Lung microvascular endothelial cell (primary cell): ENCODE data around the gene EXOC3. TPM values are rescaled to one million over a fixed set of nuclear protein-coding genes. Genes with fewer than 3 reads are reported as not detected.

ENCODE experiments used
- DNase-seq, 2 donors: peaks; one replicate each; pipeline versions ENCODE4 v3.0.0 to v3.0.0-alpha.2; 2010; ENCODE audit warnings: low read depth in 2 of 2
- total RNA-seq: library from RNA; depleted of rRNA; stranded (reverse); fragments of >200 nt; gene quantifications from 2 replicates; pipeline ENCODE4 v1.2.1, GENCODE V29; 2014

The EXOC3 gene
- total RNA-seq, 1 donor from 2014 or later: 25.0 TPM

DNA sequence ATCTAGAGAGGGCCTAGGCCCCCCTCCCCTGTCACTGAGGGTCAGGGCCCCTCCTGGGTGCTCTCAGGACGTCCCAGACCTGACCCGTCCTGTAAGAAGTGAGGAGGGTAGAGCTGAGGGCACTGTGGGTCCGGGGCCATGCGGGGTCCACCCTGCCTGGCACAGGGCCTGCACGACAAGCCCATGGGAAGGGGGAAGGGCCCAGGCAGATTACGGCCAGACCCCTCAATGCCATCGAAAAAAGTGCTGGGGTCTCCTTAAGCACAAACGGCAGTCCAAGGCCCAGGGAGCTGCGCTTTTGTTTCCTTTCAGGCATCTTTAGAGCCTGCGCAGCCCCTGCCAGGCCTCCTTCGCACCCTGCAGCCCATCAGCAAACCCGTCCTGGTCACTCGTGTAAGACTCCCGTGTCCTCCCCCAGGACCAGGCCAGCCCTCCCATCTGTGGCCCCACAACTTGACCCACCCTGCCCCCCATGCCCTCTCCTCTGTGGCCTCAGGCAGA lies 4.4 kb upstream of the EXOC3 start:
- no peak for DNase-seq

DNA sequence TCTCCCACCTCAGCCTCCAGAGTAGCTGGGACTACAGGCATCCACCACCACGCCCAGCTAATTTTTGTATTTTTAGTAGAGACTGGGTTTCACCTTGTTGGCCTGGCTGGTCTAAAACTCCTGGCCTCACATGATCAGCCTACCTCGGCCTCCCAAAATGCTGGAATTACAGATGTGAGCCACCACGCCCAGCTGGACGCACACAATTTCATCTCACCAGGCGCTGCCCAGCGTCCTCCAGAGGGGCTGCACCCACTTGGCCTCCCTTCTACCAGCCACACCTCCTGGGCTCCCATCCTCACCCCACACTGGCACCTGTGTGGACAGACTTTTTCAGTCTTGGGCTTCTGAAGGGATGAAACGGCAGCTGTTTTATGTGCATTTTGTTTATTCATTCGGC lies 3.8 kb upstream of the EXOC3 start:
- DNase-seq: no peak

DNA sequence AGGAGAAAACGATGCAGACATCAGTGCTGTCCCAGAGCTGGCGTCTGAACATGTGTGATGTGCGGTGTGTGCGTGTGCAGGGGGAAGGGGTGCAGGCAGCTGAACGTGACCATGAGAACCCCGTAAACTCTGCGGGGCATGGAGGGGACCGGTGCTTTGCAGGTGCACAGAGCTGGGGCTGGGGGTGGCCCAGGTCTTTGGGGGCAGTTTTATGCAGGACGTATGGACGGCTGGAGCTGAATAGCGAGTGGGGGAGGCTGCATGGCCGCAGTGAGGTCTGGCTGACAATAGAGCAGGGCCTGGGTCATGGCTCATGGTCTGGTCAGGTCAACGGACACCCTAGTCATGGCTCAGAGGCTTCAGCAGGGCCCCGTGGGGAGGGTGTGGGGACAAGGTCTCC lies 3.3 kb upstream of the EXOC3 start:
- no peak for DNase-seq

DNA sequence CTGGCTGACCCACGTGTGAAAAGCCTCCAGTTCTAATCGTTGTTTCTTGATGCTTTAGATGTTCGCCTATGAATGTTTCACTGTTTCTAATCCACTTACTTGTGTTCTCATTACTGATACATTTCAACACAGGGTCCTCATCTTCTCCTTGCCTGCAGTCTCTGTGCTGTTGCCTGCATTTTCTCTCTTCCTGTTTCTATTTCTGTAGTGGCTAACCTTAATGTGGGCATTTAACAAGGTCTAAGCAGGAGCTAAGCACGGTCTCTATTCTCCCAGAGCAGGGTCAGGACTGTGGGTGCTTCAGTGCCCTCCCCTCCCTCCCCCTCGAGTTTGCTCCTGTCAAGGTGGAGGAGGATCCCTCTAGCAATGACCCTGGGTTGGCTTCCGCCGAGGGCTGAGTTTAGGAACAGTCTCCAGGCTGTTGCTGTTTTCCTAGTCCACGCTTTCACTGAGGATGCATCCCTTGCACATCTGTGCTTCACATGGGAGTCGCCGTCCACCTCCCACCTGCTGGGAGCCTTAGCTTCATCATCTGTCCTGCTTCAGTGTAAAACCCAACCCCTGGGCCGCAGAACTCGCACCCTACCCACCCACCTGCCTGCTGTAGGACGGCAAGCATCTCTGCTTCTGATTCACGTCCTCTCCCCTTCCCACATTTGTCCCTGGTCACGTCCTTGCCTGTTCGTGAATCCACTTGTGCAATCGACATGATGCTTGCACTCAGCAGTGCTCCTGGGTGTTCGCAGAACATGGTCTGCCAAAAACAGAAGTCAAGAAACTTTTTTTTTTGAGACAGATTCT lies 2.4 kb upstream of the EXOC3 start:
- DNase-seq: no peak

DNA sequence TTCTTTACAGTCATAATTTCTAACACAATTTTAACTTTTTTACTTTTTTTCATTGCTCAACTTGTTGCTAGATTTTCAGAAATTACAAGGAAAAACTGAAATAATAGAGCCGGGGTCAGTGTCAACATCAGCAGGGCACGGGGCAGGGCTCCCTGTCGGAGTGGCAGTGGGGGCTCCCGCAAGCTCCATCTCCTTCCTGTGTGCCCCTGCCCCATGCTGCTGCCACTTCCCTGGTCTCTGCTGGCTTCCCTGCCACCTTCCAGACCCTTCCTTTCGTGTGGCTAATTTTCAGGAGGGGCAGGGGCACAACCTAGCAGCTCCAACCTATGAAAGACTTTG lies 1.0 kb upstream of the EXOC3 start:
- no peak for DNase-seq

DNA sequence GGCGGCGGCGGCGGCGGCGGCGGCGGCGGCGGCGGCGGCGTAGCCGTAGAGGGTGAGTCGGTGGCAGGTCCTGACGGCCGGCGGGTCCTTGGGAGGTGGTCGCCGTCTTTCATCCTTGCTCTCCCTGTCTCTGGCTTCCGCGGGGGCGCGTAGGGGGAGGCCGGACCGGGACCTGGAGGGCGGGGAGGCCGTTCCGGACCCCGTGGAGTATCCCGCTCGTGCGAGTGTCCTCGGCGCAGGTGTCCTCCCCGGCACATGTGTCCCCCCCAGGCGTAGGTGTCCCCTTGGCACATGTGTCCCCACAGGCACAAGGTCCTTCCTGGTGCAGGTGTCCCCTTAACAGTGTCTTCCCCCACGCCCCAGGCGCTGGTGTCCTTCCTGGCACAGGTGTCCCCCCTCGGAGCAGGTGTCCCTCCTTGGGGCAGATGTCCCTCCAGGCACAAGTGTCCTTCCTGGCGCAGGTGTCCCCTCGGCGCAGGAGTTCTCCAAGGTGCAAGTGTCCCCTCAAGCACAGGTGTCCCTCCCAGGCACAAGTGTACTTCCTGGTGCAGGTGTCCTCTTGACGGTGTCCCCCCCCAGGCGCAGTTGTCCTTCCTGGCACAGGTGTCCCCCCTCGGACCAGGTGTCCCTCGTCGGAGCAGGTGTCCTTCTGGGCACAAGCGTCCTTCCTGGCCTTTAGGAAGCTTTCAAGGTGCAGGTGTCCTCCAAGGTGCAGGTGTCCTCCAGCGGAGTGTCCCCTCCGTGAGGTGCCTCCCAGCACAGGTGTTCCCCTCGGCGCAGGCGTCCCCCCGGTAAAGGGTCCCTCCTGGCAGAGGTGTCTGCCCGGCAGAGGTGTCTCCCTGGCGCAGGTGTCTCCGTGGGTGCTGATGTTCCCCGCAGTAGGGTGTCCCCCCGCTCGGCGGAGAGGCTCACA lies 519 bp downstream of the EXOC3 start:
- peak in 1 of 2 donors; percentile 25 for DNase-seq

DNA sequence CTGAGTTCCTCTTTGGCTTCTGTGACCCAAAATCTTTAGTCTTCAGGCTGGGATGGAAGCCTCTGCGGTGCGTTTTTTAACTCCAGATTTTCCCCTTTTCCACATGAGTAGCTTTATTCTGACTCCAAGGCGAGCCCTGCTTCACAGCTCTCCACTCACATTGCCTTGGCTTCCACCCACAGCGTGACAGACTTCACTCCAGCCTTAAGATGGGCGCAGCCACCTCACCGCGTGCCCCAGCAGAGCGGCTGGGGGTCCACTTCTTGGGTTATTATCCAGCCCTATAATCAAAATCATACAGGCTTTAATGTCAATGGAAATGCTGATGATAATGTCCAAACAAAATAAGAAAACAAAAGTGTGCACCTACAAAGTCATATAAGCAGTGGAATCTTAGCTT lies 1.2 kb downstream of the EXOC3 start:
- DNase-seq: no peak

DNA sequence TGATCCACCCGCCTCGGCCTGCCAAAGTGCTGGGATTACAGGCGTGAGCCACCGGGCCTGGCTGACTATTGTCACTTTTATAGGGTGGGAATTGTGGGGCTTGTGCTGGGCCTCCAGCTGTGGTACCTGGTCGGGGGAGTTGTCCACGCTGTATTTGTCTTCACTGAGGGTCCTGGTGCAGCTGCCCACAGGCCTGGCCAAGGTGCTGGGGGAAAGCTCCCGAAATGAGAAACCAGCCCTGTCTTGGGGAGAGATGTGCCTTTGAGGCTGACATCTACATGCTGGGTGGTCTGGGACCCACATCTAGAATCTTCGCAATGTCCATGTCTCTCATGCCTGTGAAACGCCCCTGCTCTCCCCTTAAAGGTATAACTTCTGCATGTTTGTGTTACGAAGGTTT lies 2.6 kb downstream of the EXOC3 start:
- DNase-seq: no peak

DNA sequence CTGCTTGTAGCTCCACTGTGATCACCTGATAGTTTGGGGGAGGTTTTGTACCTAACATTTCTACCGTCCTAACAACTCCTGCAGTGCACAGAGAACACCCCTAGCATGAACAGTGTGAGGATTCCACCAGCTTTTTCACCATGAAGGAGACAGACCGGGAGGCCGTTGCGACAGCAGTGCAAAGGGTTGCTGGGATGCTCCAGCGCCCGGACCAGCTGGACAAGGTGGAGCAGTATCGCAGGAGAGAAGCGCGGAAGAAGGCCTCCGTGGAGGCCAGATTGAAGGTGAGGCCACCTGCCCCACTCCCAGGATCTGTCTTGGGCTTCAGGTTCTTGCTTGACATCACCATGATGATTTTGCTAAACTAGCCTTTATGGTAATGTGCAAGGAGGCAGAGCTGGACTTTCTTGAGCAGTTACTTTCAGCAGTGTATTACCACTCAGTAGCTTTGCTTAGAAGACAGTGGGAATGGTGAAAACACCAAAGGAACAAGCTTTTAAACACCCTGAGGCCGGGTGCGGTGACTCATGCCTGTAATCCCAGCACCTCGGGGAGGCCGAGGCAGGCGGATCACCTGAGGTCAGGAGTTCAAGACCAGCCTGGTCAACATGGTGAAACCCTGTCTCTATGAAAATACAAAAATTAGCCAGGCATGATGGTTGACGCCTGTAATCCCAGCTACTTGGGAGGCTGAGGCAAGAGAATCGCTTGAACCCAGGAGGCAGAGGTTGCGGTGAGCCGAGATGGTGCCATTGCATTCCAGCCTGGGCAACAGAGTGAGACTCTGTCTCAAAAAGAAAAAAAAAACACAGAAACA lies 3.3 kb downstream of the EXOC3 start:
- no peak for DNase-seq

DNA sequence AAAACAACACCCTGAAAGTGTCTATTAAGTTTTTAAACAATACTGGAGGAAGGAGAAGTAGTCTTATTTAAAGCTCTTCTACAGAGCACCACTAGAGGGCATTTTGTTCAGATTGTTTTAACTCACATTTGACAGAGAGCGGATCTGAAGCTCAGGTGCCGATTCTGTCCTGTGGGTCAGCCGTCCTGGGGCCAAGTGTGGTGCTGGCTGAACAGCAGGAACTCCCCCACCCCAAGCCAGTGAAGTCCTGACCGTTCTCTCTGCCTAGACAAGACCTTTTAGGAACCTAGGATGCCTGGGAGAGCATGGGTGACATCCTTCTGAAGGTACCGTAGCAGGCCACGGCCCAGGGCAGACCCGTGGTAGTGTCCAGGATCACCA lies 3.9 kb downstream of the EXOC3 start:
- peak; percentile 61 to 68 for DNase-seq

DNA sequence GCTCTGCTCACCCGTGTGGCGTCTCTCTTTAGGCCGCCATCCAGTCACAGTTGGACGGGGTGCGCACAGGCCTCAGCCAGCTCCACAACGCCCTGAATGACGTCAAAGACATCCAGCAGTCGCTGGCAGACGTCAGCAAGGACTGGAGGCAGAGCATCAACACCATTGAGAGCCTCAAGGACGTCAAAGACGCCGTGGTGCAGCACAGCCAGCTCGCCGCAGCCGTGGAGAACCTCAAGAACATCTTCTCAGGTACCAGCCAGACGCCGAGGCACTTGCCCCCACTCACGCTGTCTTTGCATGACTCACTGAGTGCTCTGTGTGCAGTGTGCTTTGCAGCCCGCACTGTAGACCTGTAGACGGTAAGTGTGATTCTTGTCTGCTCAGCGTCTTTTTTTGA lies 4.5 kb downstream of the EXOC3 start:
- no peak for DNase-seq

DNA sequence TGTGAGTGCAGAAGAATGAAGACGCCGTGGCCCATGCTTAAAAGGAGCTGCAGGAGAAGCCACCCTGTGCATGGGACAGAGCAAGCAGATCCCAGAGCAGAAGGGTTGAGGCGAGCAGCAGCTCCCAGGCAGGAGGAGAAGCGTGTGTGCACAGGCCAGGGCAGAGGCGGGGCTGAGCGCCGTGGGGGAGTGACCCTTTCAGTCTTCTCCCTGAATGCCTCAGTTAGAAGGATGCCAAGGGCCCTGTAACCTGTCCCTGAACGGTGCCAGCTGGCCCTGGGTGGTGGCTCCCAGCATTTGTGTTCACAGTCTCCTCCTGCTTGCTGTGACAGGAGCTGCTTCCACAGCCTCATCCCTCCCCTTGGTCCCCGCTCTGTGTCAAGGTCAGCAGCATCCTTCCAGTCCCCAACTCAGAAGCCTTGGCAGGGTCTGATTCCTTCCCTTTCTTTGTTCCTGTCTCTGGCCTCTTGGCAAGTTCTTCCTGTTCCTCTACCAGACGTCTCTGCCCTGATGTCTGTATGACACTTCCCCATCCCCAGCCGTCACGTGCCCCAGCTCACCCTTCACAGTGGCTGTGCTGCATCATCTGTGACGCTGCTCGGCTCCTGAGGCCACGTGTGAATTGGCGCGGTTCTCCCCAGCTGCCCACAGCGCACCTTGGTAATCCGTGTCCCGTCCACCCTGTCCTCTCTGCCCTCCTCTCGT lies 5.2 kb downstream of the EXOC3 start:
- no peak for DNase-seq

DNA sequence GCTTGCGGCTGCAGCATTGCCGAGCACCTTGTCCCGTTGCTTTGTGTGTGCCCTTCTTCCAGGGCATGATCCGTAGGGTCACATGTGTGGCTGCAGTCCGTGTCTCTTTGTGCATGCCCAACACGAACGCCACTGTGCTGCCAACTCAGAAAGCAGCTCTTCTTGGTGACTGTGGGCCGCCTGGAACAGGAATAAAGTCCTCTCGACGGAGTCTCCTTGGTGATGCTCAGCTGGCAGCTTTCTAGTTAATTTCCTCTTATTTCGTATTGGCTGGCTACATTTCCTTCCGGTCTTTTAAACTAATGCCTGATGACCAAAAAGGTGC lies 5.8 kb downstream of the EXOC3 start:
- no peak for DNase-seq

DNA sequence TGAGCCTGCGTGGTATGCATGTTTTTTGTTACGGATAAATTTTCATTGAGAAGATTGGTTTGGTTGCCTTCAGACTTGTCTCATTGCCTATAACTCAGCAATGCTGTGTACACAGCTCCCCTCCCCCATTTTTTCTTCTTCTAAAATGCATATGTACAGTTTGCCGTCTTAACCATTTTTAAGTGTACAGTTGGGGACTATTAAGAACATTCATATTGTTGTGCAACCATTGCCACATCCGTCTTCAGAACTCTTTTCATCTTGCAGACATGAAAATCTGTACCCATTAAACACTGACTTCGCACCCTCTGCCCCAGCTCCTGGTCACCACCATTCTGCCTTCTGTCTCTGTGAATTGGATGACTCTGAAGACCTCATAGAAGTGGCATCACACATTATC lies 6.2 kb downstream of the EXOC3 start:
- DNase-seq: no peak

DNA sequence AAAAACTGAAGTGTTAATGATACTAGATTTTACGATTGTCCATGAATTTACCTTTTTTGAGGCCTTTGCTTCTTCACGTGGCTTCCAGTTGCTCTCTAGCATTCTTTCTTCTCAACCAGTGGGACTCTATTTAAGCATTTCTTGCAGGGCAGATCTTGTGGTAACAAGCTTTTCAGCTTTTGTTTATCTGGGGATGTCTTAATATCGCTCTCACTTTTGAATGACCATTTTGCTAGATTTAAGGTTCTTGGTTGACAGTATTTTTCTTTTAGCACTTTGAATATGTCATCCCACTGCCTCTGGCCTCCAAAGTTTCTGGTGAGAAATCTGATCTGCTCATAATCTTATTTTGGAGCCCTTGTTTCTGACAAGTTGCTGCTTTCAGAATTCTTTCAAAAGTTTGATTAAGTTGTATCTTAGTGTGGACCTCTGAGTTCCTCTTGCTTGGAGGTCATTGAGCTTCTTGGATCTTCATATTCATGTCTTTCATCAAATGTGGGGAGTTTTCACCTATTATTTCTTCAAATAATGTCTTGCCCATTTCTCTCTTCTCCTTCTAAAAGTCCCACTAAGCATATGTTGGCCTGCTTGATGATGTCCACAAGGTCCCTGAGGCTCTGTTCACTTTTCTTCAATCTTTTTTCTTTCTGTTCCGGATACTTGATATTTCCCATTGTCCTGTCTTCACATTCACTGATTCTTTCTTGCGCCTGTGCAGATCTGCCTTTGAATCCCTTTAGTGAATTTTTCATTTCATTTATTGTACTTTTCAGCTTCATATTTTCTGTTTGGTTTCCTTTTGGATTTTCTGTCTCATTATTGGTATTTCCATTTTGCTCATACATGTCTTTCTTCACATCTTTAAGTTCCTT lies 8.8 kb downstream of the EXOC3 start:
- no peak for DNase-seq

DNA sequence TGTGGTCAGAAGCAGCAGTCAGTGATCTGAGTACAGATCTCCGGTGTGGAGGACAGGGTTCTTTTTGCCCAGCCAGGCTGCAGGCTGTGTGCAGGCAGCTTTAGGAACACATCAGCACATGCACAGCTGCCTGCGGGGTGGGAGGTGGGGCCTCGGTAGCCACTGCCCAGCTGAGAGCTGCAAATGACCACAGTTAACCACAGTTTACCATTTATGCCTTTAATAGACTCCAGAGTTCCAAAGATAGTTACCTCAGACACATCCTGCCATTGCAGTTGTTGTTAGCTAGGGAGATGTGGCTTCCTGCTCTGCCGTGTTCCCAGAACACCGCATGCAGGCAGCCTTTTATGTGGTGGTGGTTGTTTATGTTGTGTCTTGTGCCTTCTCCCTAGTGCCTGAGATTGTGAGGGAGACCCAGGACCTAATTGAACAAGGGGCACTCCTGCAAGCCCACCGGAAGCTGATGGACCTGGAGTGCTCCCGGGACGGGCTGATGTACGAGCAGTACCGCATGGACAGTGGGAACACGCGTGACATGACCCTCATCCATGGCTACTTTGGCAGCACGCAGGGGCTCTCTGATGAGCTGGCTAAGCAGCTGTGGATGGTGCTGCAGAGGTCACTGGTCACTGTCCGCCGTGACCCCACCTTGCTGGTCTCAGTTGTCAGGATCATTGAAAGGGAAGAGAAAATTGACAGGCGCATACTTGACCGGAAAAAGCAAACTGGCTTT lies 10.2 kb downstream of the EXOC3 start:
- DNase-seq: no peak

DNA sequence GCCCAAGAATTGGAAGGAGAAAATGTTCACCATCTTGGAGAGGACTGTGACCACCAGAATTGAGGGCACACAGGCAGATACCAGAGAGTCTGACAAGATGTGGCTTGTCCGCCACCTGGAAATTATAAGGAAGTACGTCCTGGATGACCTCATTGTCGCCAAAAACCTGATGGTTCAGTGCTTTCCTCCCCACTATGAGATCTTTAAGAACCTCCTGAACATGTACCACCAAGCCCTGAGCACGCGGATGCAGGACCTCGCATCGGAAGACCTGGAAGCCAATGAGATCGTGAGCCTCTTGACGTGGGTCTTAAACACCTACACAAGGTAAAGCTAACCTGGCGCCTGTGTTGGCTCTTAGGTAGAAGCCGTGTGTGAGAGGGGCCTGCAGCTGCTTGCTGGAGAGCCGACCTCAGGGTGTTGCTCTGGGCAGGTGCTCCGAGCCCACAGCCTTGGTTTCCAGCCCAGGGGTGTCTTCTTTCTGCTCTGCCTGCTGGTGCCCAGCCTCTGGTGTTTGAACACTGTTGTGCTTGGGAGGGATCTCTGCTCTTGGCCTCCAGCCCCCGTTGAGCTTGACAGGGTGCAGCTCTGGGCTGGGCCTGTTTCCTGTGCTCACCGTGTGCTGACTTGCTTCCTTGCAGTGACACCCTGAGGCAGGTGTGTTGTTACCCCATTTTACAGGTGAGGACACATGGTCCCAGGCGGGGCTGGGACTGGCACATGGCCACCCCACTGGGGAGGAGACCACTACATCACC lies 10.9 kb downstream of the EXOC3 start:
- DNase-seq: no peak

DNA sequence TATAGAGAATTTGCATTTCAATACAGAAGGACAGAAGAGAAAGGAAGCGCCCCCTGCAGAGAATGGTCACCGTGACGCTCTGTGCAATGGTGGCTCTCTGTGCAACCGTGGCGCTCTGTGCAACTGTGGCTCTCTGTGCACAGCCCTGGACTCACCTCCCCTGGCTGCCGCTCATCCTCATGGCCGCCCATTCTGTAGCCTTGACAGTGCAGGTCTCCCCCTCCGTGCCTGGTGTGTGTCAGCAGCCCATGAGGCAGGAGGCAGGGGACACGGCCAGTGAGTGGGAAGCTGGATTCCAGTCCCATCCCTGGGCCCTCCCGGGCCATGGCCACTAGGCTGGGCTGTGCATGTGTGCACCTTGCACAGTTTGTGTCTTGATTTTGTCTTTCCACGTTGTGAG lies 12.0 kb downstream of the EXOC3 start:
- DNase-seq: no peak

DNA sequence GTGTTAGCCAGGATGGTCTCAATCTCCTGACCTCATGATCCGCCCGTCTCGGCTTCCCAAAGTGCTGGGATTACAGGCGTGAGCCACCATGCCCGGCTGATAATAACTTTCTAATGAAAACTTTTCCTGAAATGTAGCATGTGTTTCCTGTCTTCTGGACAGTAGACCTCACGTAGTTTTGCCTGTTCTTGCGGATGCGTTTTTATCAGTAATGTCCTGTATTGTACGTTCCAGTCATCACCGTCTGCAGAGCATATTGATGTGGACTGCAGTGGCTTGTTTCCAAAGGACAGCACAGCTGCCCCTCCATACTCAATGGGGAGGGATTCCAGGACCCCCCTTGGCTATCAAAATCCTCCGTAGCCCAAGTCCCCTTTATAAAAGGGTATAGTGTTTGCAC lies 12.8 kb downstream of the EXOC3 start:
- DNase-seq: peak in 1 of 2 donors; percentile 92
